HL-60 (cell line): ENCODE data around the gene ENOX2.

Experiments
- CTCF ChIP-seq: IDR thresholded peaks from one replicate; pipeline ENCODE4 v1.5.1; 2011; ENCODE audit warnings: low read length, control low read depth, inconsistent platforms; ENCODE audit not compliant: insufficient read depth
- GABPA ChIP-seq: IDR thresholded peaks from 2 replicates; pipeline ENCODE4 v1.6.1; 2012; ENCODE audit warnings: low read depth
- POLR2AphosphoS5 ChIP-seq: IDR thresholded peaks from 2 replicates; pipeline ENCODE4 v1.6.1; 2012; ENCODE audit warnings: low read depth

DNA sequence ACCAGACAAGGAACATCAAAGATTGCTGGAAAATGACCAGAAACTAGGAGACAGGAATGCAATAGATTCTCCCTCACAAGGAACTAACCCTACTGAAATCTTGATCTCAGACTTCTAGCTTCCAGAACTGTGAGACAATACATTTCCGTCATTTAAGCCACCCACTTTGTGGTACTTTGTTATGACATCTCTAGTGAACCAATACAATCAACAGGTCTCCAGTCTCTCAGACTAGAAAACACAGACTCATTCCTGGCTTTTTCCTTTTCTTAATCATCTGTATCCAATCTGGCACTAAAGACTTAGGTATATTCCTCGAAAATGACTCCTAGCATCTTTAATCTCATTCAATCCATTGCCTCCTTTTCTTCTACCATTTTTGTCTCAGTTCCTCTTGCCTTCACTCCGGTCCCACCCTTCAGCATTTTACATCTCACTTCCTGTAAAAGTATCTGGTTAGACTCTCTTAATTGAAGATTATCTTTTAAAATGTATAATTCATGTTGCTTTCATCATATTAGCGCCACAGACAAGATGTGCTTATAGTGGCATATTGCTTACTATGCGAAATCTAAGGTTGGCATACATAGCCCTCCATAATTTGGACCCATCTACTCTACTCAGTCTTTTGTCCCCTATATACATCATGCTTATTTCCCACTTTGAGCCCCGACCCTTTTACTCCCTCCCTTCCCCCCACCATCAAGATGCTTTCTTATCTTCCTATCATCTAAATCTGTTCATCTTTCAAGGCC, 250.0 kb downstream of the ENOX2 start:
- no peak for TF ChIP-seq CTCF
- TF ChIP-seq POLR2AphosphoS5 = no peak
- TF ChIP-seq GABPA = no peak
